ELF-1 (cell line): ENCODE results near the gene CUEDC1.
A peak's percentile ranks its signal among the peaks of the same experiment; 100 is the strongest.

Source experiments
- DNase-seq: peaks from one replicate; pipeline ENCODE4 v3.0.0-alpha.2; 2016; ENCODE audit warnings: low read depth, low spot score

Gene CUEDC1

GRCh38 chr17:57894848-57895247 lies 60.4 kb downstream of the CUEDC1 start:
- DNase-seq = no peak

GRCh38 chr17:57892820-57893595 lies 62.2 kb downstream of the CUEDC1 start:
- peak; percentile 87 for DNase-seq

GRCh38 chr17:57892146-57892819 lies 62.9 kb downstream of the CUEDC1 start:
- DNase-seq = peak; percentile 97

GRCh38 chr17:57890857-57891232 lies 64.4 kb downstream of the CUEDC1 start:
- DNase-seq = no peak

- no peak for DNase-seq
These were observed 65.0 kb downstream of the CUEDC1 start for GRCh38 chr17:57889892-57890856.

GRCh38 chr17:57889252-57889651 lies 66.0 kb downstream of the CUEDC1 start:
- DNase-seq = no peak

GRCh38 chr17:57888311-57889216 lies 66.6 kb downstream of the CUEDC1 start:
- no peak for DNase-seq

- DNase-seq = no peak
These were observed 68.1 kb downstream of the CUEDC1 start for GRCh38 chr17:57887161-57887560.

GRCh38 chr17:57886020-57886419 lies 69.2 kb downstream of the CUEDC1 start:
- no peak for DNase-seq

- no peak for DNase-seq
These were observed 69.9 kb downstream of the CUEDC1 start for GRCh38 chr17:57885148-57885915.

GRCh38 chr17:57881783-57882351 lies 73.3 kb downstream of the CUEDC1 start:
- no peak for DNase-seq

GRCh38 chr17:57881143-57881542 lies 74.1 kb downstream of the CUEDC1 start:
- DNase-seq = peak; percentile 60

GRCh38 chr17:57880086-57880456 lies 75.1 kb downstream of the CUEDC1 start:
- no peak for DNase-seq

- no peak for DNase-seq
These were observed 75.7 kb downstream of the CUEDC1 start for GRCh38 chr17:57879437-57880085.

- no peak for DNase-seq
These were observed 77.3 kb downstream of the CUEDC1 start for GRCh38 chr17:57877803-57878377.

GRCh38 chr17:57876866-57877237 lies 78.4 kb downstream of the CUEDC1 start:
- DNase-seq = peak; percentile 46

- DNase-seq = peak; percentile 65
These were observed 79.0 kb downstream of the CUEDC1 start for GRCh38 chr17:57876023-57876865.
